ENCODE results near the gene MRPS23.

Gene MRPS23

DNA sequence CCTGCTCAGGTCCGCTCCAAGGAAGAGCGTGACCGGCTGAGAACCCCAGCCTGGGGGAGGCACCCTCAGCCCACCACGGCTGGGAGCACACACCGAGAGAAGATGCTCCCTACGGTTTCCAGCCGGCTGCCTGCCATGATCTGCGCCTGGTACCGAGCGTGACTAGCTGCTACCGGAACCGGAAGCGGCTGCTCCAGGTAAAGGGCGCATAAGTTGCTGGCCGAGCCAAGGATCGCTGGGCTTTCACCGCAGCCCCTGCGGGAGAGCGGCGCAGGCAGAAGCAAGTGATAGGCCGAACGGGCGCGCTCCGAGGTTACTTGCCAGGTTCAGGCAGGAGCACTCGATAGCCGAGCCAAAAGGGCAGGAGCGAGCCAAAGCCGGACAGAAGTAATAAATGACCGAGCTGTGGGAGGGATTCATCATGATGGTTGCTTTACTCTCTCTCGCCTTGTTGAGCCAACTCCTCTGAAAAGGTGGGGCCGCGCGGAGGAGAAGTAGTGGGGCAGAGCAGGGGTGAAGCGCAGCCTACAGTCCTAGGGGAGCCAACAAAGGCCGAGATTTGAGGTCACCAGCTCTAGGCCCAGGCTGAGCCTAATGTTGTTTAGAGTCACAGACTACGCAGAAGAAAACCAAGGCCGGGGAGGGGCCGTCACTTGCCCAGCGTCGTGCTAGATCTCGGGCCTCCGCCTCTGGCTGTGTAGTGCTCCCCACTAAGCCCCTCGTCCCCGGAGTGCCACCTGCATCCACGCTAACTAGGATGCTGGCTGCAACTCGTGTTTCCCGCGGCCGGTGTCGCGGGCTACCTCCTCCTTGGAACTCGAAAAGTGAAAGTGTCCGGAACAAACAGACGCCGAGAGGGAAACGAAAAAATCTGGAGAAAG, at the start of gene MRPS23:
Gene MRPS23, minus strand, starts transcription at position 171 of the 881 bp plus-strand sequence. Its CDS starts 34 bp downstream, at position 137.
- DNase-seq (ENCODE audit: low read depth in 3 of 3) = peak; percentile 88 to 97 (median 92)

DNA sequence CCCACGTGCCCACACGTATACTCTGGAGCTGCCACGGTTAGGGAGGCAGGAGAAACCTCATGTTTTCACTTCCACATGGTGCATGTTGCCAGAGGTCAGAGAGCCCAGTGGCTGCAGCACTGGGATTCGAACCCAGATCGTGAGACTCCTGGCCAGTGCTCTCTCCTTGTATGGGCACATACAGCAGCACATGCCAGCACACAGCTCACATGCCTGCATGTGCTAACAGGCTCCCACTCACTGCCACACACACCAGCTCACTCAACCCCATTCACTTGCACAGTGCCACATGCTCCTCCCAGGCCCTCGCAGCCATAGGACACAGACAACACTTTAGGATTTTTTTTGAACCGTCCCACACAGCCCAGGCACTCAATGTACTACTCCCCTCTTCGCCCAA, 49.5 kb upstream of the MRPS23 start:
- no peak for DNase-seq (ENCODE audit: low read depth in 3 of 3)

DNA sequence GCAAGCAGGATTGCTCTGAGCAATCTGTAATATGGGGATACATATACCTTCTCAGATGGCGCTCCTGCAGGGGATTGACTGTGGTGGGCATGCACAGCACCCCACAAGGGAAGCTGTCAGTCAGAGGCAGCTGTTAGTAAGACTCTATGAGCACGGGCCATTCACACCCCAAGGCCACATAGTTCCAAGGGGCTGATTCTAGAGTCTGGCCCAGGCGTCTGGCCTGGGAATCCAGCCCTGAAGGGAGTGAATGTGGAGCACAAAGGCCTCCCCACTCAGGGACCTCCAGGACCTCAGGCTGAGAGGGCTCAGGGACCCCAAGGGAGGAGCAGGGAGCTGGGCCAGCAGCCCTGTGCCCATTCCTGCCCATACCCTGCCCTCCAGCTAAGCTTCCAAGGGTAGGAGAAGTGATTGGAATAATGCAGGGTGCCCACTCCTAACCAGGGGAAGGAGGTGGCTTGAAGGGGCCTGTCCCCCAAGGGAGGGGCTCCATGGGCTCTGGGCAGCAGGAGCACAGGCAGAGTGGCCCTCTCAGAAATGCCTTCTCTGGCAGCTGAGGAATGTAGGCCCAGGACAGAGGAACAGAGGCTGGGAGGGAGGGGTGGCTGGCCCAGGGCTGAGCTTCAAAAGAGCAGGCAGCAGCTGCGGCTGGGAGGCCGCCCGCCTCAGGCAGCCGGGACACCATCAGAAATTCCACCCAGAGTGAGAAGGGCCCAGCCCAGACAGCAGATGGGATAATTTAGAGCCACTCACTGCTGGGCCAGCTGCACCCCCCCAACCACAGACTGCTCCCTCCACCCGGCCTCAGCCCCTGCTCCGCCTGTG, 48.9 kb upstream of the MRPS23 start:
- no peak for DNase-seq (ENCODE audit: low read depth in 3 of 3)

DNA sequence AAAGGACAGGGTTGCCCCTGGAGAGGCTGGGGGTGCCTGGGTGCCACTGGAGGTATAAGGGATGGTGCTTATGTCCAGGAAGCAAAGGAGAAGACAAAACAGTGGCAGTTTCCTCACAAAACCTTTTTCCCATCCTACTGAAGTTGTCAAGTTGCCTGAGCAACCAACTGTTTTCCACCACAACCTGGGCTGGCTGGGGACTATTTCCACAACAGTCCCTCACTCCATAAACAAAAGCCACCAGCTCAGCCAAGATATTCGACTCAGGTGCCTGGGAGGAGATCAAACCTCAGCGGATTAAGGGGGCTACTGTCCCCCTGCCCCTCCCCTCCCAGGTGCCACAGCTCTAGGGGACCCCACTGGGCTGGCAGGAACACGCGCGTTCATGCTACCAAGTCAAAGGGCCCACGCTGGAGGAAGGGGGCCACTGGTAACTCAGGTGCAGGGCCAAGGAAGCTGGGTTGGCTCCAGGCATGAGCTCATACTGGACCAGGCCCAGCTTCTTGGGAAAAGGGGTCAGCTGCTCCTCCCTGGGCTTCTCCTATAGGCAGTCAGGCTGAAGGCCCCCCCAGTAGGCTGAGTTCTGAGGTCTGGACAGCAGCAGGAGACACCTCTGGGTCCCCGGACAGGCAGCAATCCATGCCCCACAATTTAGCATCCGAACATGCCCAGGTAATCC, 45.7 kb upstream of the MRPS23 start:
- no peak for DNase-seq (ENCODE audit: low read depth in 3 of 3)

DNA sequence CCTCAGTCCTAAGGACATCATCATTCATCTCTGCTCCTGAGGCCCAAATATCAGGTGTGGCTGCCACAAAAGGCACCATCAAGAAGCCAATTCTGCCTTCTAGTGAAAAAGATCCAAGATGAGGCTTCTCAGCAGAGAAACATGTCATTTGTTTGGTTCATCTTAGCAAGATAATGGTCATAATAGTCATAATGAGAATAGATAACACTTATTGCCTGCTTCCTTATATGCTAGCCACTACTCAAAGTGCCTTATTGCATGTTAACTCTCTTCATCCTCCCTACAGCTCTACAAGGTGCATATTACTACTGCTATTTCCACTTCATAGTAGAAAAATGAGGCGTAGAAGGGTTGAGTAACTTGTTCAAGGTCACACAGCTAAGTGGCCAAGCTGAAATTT, 45.0 kb upstream of the MRPS23 start:
- DNase-seq (ENCODE audit: low read depth in 3 of 3) = no peak

DNA sequence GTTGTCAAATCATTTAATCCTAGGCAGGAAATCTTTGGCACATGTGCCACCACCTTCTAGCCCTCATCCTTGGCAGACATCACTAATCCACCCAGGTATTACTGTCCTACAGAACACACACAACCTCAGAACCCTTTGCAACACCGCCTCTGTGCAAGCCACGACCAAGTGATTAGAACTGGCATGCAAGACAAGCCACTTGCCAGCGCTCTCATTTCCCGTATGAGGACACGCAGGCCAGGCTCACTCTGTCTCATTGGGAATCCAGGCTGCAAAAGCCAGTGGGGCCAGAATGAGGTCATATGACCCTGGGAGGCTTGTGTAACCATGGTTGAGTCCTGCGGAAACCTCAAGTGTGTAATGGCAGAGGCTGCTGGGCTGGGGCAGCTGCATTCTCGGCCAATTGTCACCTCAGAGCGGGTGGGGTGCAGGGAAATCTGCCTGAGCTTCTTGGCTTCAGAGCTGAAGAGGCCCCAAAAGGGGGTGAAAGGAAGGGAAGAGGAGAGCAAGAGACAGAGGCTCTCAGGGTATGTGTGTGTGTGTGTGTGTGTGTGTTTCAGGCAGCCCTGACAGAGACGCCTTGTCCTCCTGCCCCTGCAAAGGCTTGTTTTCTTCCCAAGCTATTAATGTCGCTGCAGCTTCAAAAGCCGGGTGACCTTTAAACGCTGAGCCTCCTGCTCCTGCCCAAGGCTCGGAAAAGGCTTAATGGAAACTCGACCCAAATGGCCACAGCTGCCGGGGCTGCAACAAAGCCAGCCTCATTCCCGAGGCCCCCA, 43.2 kb upstream of the MRPS23 start:
- no peak for DNase-seq (ENCODE audit: low read depth in 3 of 3)

DNA sequence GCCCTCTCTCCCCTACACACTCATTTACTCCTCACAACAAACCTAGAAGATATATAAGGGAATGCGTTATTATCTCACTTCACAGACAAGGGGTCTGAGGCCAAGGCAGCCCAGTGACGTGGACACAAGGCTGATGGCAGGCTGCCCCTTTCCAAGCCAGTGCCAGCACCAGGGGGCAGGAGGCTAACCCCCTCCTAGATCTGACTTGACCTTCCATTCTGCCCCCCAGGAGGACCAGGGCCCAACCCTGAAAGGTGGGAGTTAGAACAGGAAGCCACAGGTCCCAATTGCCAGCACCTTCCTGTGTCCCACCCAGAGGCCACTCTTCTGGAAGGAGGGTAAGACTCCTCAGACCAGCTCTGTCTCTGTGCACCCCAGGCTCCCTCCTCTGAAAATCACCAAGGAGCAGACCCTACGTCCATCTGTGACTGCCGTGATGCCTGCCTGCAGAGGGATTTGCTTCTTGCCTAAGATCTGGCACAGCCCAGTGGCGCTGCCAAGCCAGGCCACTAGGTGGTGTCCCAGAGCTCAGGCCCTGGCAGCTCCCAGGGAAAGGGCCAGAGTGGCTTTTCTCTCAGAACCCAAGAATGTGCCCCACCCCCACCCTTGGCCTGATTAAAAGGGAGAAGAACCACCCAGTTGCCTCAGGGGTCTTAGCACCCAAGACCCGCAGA, 42.4 kb upstream of the MRPS23 start:
- peak; percentile 55 to 78 (median 61) for DNase-seq (ENCODE audit: low read depth in 3 of 3)

GRCh38 chr17:57890857-57891232, 41.0 kb upstream of the MRPS23 start:
- DNase-seq (ENCODE audit: low read depth in 3 of 3) = no peak

DNA sequence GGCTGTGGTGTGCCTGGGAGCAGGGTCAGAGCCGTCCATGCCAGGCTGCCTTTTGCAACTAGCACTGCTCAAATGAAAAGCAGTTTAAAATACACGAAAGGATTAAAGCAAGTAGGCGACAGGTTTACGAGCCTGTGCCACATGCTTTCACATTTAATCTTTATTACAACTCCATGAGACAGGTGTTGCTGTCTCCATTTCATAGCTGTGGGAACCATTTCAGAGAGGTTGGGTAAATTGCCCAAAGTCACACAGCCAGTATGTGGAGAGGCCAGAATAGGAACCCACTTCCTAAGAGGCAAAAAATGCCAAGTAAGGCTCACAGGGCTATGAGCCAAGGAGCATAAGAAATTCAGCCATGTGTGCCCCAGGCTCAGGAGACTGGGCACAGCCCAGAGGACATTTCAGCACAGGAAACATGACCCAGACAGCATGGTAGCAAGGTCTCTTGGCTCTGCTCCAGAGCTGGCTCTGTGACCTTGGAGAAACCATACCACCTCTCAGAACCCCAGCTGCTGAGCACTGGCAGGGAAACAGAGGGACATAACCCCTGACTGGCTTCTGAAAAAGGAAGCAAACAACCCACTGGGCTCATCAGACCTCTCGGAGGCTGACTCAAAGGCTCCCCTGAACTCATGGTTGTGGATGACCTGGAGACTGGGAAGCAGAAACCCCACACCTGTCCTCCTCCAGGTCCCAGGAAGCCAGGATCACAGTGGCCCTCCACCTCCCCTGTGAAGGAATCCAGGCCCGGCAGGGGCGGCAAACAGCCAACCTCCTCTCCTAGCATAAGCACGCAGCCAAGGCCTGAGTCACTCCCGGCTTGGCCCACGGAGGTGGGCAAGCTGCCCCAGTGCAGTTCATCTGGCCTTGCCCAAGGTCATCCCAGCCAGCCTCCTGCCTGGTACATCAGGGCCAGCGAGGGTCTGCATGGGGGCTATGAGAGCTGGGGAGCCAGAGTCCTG, 40.3 kb upstream of the MRPS23 start:
- DNase-seq (ENCODE audit: low read depth in 3 of 3) = no peak

- DNase-seq (ENCODE audit: low read depth in 3 of 3) = no peak
These were observed 39.4 kb upstream of the MRPS23 start for GRCh38 chr17:57889252-57889651.

GRCh38 chr17:57888311-57889216, 38.7 kb upstream of the MRPS23 start:
- DNase-seq (ENCODE audit: low read depth in 3 of 3) = no peak

DNA sequence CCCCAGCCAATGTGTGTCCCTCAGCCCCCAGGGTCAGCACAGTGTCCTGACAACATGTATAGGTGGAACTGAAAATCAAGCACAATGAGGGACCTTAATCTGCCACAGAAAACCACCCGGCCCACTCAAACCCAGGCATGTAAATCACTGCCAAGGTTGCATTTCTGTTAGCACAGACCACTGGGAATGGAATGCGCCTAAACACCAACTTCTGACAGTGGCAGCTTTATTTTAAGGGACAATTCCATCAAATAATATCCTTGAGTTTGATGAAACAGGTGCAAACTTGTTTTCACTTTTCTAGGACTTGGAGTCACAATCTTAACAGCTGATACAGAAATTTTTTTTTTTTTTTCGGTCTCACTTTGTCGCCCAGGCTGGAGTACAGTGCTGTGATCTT, 37.3 kb upstream of the MRPS23 start:
- no peak for DNase-seq (ENCODE audit: low read depth in 3 of 3)

DNA sequence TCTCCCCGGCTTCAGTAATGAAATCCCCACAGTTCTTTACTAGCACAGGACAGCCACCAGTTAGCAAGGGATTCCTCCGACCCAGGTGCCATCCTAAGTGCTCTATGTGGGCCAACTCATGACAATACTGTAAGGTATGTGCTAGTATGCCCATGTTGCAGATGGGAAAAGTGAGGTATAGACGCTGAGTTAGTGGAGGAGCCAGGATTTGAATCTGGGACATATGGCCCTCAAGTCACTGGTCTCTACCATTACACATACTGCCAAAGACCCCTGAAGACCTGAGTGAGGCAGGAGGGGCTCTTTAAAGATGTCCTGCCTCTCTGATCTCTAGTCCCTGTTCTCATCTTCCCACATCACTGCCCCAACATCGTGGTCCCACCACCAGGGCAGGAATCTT, 36.2 kb upstream of the MRPS23 start:
- no peak for DNase-seq (ENCODE audit: low read depth in 3 of 3)

GRCh38 chr17:57885148-57885915, 35.5 kb upstream of the MRPS23 start:
- DNase-seq (ENCODE audit: low read depth in 3 of 3) = no peak

DNA sequence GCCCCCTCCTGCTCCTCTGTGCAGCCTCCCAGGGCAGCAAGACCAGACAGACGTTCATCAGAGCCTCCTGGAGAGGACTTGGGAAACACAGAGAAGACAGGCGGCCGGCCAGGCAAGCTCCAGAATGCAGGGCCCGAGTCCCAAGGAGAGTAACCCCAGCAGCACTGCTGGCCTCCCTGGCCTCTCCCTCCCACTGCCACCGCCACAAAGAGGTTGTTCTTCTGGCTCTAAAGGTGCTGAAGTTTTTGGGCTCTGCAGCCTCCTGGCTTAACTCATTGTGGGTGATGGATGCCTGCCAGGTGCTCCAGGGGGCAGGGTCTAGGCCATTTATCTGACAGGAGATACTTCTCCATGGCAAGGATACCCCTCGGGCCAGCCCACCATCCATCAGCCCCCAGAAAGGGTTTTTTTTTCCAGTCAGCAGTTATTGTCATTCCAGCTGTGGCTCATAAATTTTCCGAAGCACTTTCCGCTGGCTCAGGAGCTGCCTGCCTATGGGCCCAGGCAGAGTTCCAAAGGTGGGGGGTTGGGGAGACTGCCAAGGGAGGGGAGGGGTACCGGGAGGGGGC, 32.0 kb upstream of the MRPS23 start:
- DNase-seq (ENCODE audit: low read depth in 3 of 3) = no peak

- no peak for DNase-seq (ENCODE audit: low read depth in 3 of 3)
These were observed 31.3 kb upstream of the MRPS23 start for GRCh38 chr17:57881143-57881542.

- DNase-seq (ENCODE audit: low read depth in 3 of 3) = peak in 2 of 3 experiments; percentile 2 to 39
These were observed 30.2 kb upstream of the MRPS23 start for GRCh38 chr17:57880086-57880456.
